ENCODE data around the gene MMP3.

MMP3 gene

GRCh38 chr11:102792604-102793003, 50.8 kb downstream of the MMP3 start:
- in situ Hi-C loops (cut with MboI; ENCODE audit: low sequenced_read_pairs), result no loop called here

- in situ Hi-C loops (cut with MboI; ENCODE audit: low sequenced_read_pairs), result no loop called here
Observed at GRCh38 chr11:102791271-102792036, 52.0 kb downstream of the MMP3 start.

- in situ Hi-C loops (cut with MboI; ENCODE audit: low sequenced_read_pairs), result no loop called here
Observed at GRCh38 chr11:102788334-102788995, 54.9 kb downstream of the MMP3 start.

Measured in HL-60/S4 treated with retinoic acid at 250 ng/mL for 4 days and 3 days (cell line).